Amniotic epithelial cell (primary cell): ENCODE measurements around the gene NIF3L1.
"Not testable (repeated sequence)": the region's sequence is repeated elsewhere in the genome, so short reads cannot be mapped to it uniquely, and the experiment has no call there.

Source experiments
- DNase-seq: peaks from one replicate; pipeline ENCODE4 v3.0.0-alpha.2; 2010; ENCODE audit warnings: low read depth

NIF3L1 gene

GRCh38 chr2:200871151-200871550, 18.0 kb upstream of the NIF3L1 start:
- DNase-seq: peak; percentile 77

GRCh38 chr2:200873560-200873959, 15.6 kb upstream of the NIF3L1 start:
- DNase-seq: peak; percentile 20

GRCh38 chr2:200877443-200877842, 11.7 kb upstream of the NIF3L1 start:
- no peak for DNase-seq

- DNase-seq: no peak
Observed at GRCh38 chr2:200878289-200878880, 10.8 kb upstream of the NIF3L1 start.

- DNase-seq: not testable (repeated sequence)
Observed at GRCh38 chr2:200881715-200882249, 7.4 kb upstream of the NIF3L1 start.

- DNase-seq: no peak
Observed at GRCh38 chr2:200899482-200899881, 10.3 kb downstream of the NIF3L1 start.

- DNase-seq: peak; percentile 91
Observed at GRCh38 chr2:200901459-200902072, 12.4 kb downstream of the NIF3L1 start.

- DNase-seq: peak; percentile 68
Observed at GRCh38 chr2:200905618-200906296, 16.6 kb downstream of the NIF3L1 start.

- DNase-seq: no peak
Observed at GRCh38 chr2:200909958-200910357, 20.8 kb downstream of the NIF3L1 start.

- DNase-seq: peak; percentile 65
Observed at GRCh38 chr2:200913654-200914053, 24.5 kb downstream of the NIF3L1 start.

GRCh38 chr2:200922439-200922838, 33.3 kb downstream of the NIF3L1 start:
- DNase-seq: no peak

GRCh38 chr2:200929334-200930249, 40.4 kb downstream of the NIF3L1 start:
- peak; percentile 11 for DNase-seq

GRCh38 chr2:200930947-200931626, 41.9 kb downstream of the NIF3L1 start:
- DNase-seq: peak; percentile 8

GRCh38 chr2:200939832-200940231, 50.7 kb downstream of the NIF3L1 start:
- no peak for DNase-seq

GRCh38 chr2:200943527-200944105, 54.4 kb downstream of the NIF3L1 start:
- peak; percentile 43 for DNase-seq

- DNase-seq: peak; percentile 85
Observed at GRCh38 chr2:200944467-200945394, 55.6 kb downstream of the NIF3L1 start.

GRCh38 chr2:200945395-200945729, 56.2 kb downstream of the NIF3L1 start:
- DNase-seq: no peak

- no peak for DNase-seq
Observed at GRCh38 chr2:200950378-200950777, 61.2 kb downstream of the NIF3L1 start.
